Peyer's patch (tissue), 4 donors: ENCODE results near the gene HECTD4.

ENCODE experiments used
- POLR2A ChIP-seq, 2 donors: fragments of 450-650 bp; IDR thresholded peaks; one replicate each; pipeline ENCODE4 v1.5.1; 2017; ENCODE audit warnings: antibody characterized with exemption in 2 of 2, mild to moderate bottlenecking in 2 of 2, moderate library complexity in 2 of 2
- TF ChIP-seq, protein P1 (sequence below), 6 experiments: fragments of 450-650 bp in 4 of 6; fragments of 200-600 bp in 2 of 6; sonication (generic) in 1 of 6; IDR thresholded peaks; one replicate each; pipeline ENCODE4 v1.5.1; 2017 to 2019; ENCODE audit warnings: antibody characterized with exemption in 6 of 6, mild to moderate bottlenecking in 3 of 6, moderate library complexity in 1 of 6

- TF ChIP-seq POLR2A (IDR thresholded peaks at IDR 0.05): no peak
- TF ChIP-seq, protein P1, sequence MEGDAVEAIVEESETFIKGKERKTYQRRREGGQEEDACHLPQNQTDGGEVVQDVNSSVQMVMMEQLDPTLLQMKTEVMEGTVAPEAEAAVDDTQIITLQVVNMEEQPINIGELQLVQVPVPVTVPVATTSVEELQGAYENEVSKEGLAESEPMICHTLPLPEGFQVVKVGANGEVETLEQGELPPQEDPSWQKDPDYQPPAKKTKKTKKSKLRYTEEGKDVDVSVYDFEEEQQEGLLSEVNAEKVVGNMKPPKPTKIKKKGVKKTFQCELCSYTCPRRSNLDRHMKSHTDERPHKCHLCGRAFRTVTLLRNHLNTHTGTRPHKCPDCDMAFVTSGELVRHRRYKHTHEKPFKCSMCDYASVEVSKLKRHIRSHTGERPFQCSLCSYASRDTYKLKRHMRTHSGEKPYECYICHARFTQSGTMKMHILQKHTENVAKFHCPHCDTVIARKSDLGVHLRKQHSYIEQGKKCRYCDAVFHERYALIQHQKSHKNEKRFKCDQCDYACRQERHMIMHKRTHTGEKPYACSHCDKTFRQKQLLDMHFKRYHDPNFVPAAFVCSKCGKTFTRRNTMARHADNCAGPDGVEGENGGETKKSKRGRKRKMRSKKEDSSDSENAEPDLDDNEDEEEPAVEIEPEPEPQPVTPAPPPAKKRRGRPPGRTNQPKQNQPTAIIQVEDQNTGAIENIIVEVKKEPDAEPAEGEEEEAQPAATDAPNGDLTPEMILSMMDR (IDR thresholded peaks at IDR 0.05): no peak
Measured at GRCh38 chr12:112206944-112207343, 175.3 kb downstream of the HECTD4 start.
